ENCODE results near the gene FAM221A. TPM values are rescaled to one million over a fixed set of nuclear protein-coding genes. Genes with fewer than 3 reads are reported as not detected.

Gene FAM221A
- total and polyA plus RNA-seq, 2 of the 8 experiments (the other 6 are each of a cell fraction or from before 2014, with no cell fraction given), result 21.5 to 39.0 TPM

- no peak overlapping the region for H4K91ac ChIP-seq (replicated peaks; ENCODE audit: insufficient read length, low read length)
- no peak overlapping the region for H2AK5ac ChIP-seq (ENCODE audit: low read depth, low read length)
- H3K4me1 ChIP-seq (replicated peaks in 1 of 4; ENCODE audit: control insufficient read depth in 3 of 4, insufficient read depth in 4 of 4, low read length in 3 of 4), result no peaks in the 10 kb centered on the region
- H3K27ac ChIP-seq (ENCODE audit: low read depth, low read length), result no peak overlapping the region
- ChIA-PET POLR2A (ENCODE audit: partially characterized antibody) (no interaction called here), CTCF (ENCODE audit: partially characterized antibody) (no interaction called here)
- no peak overlapping the region for H3K23ac ChIP-seq (ENCODE audit: insufficient read length)
- no peak for DNase-seq (ENCODE audit: low read depth in 1 of 2, low spot score in 2 of 2)
- H3K9ac ChIP-seq (replicated peaks in 1 of 4; ENCODE audit: extremely low read depth in 1 of 4, low read depth in 3 of 4, low read length in 3 of 4), result no peak overlapping the region
- no peak for FAIRE-seq
- H3K23me2 ChIP-seq (ENCODE audit: low read depth, low read length), result no peaks in the 10 kb centered on the region
- peaks cover 0 to 5% of the 10 kb centered on the region in 2 experiments; a peak in 1 of 4 replicates for H3K9me3 ChIP-seq (ENCODE audit: insufficient read depth in 2 of 2, low read depth in 1 of 2, low read length in 1 of 2)
- no peak overlapping the region for H3K56ac ChIP-seq (replicated peaks; ENCODE audit: insufficient read length, low read depth, low read length)
- no peaks in the 10 kb centered on the region for H3K27me3 ChIP-seq (replicated peaks in 1 of 4; ENCODE audit: control insufficient read depth in 3 of 4, extremely low read depth in 1 of 4, insufficient read depth in 3 of 4, low read length in 3 of 4)
- no peaks in the 10 kb centered on the region for H3K79me2 ChIP-seq (ENCODE audit: control insufficient read depth in 1 of 2, insufficient read depth in 2 of 2, low read length in 2 of 2)
- H3K79me1 ChIP-seq (ENCODE audit: low read depth, low read length), result no peaks in the 10 kb centered on the region
- H3K4me3 ChIP-seq (ENCODE audit: extremely low read depth in 1 of 4, insufficient read depth in 2 of 4, low read depth in 3 of 4, low read length in 4 of 4), result no peak overlapping the region
- H2BK20ac ChIP-seq (ENCODE audit: low read length), result no peak overlapping the region
- no peak overlapping the region for H2BK15ac ChIP-seq (ENCODE audit: low read length)
- H2AFZ ChIP-seq (ENCODE audit: low read length), result no peak overlapping the region
- no peak overlapping the region for H4K5ac ChIP-seq (ENCODE audit: insufficient read length, low read depth, low read length)
- no peak overlapping the region for H2BK12ac ChIP-seq (ENCODE audit: low read depth, low read length)
- H3K36me3 ChIP-seq (ENCODE audit: control insufficient read depth in 2 of 4, insufficient read depth in 4 of 4, low read length in 3 of 4), result no peaks in the 10 kb centered on the region
- no peak overlapping the region for H2BK5ac ChIP-seq (ENCODE audit: low read depth, low read length)
- H3K4me2 ChIP-seq (ENCODE audit: insufficient read depth in 1 of 2, low read depth in 2 of 2, low read length in 2 of 2), result no peak overlapping the region
- H4K20me1 ChIP-seq (replicated peaks in 1 of 2; ENCODE audit: control insufficient read depth in 1 of 2, insufficient read depth in 2 of 2, low read length in 2 of 2), result no peaks in the 10 kb centered on the region
- H3K18ac ChIP-seq (ENCODE audit: extremely low read depth, low read length), result no peak overlapping the region
- no peak overlapping the region for H3K4ac ChIP-seq (replicated peaks; ENCODE audit: insufficient read length, low read depth, low read length)
- H2BK120ac ChIP-seq (replicated peaks; ENCODE audit: low read depth, low read length), result no peak overlapping the region
- H3K14ac ChIP-seq (ENCODE audit: insufficient read length), result no peak overlapping the region
- no peak overlapping the region for H4K8ac ChIP-seq (ENCODE audit: extremely low read depth, insufficient read depth, low read length)
- TF ChIP-seq HDAC2 (IDR thresholded peaks at IDR 0.05; ENCODE audit: borderline replicate concordance in 1 of 2, low read depth in 2 of 2, low read length in 2 of 2), result no peak
These were observed 62.1 kb downstream of the FAM221A start for GRCh38 chr7:23742051-23742450.

All from H1 (cell line).